Measurements from ENCODE around the gene STUB1.

DNA sequence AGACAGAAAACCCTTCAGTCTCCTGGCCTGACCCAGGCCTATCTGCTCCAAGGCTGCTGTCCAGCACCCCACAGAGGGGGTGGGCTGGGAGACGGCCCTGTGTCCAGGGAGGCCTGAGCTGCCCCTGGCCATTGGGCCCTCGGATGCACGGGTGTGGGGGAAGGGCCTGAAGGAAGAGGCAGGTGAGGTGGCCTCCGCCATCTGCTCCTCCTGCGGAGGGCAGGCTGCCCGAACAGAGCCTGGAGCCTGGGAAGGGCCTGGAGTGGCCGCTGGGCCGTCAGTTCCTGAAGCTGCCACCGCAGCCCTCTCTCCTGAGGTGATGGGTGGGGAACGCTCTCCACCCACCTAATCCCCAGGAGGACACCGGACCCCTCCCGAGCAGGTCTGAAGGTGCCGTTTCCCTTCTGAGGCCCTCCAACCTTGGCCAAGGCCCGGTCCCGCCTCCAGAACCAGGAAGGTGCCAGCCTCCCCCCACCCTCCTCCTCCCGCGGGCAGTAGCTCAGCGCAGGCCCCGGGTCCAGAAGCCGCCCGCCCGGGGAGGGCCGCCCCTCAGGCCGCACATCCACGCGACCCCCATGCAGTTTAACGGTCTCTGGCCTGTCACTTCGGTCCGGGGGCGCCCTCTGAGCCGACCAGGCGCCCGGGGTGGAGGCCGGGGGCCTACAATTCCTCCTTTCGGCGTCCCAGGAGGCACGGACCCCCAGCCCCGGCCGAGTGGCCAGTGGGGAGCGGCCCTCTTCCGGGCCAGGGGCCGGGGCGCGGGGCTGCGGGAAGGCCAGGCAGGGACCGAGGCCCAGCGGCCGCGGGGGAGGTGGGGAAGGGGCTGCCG lies 24.6 kb downstream of the STUB1 start:
- TF ChIP-seq PATZ1 (CRISPR knock-in tag; IDR thresholded peaks at IDR 0.05; ENCODE audit: borderline replicate concordance): no peak
- TF ChIP-seq CREB5 (CRISPR knock-in tag; IDR thresholded peaks at IDR 0.05; ENCODE audit: low read depth): no peak
- no peak for TF ChIP-seq BACH2 (CRISPR knock-in tag; IDR thresholded peaks at IDR 0.05; ENCODE audit: borderline replicate concordance)
- no peak for TF ChIP-seq POU6F1 (CRISPR knock-in tag; IDR thresholded peaks at IDR 0.05; ENCODE audit: borderline replicate concordance, low read depth)
- TF ChIP-seq SNAI2 (CRISPR knock-in tag; IDR thresholded peaks at IDR 0.05): no peak
- TF ChIP-seq OSR1 (CRISPR knock-in tag; IDR thresholded peaks at IDR 0.05): no peak
- no peak for TF ChIP-seq GLIS3 (CRISPR knock-in tag; IDR thresholded peaks at IDR 0.05)
- TF ChIP-seq RARB (CRISPR knock-in tag; IDR thresholded peaks at IDR 0.05): no peak
- TF ChIP-seq ISL1 (CRISPR knock-in tag; IDR thresholded peaks at IDR 0.05): no peak
- TF ChIP-seq, protein P1, sequence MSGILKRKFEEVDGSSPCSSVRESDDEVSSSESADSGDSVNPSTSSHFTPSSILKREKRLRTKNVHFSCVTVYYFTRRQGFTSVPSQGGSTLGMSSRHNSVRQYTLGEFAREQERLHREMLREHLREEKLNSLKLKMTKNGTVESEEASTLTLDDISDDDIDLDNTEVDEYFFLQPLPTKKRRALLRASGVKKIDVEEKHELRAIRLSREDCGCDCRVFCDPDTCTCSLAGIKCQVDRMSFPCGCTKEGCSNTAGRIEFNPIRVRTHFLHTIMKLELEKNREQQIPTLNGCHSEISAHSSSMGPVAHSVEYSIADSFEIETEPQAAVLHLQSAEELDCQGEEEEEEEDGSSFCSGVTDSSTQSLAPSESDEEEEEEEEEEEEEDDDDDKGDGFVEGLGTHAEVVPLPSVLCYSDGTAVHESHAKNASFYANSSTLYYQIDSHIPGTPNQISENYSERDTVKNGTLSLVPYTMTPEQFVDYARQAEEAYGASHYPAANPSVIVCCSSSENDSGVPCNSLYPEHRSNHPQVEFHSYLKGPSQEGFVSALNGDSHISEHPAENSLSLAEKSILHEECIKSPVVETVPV (CRISPR knock-in tag; IDR thresholded peaks at IDR 0.05): no peak
- no peak for TF ChIP-seq PPARA (CRISPR knock-in tag; IDR thresholded peaks at IDR 0.05; ENCODE audit: borderline replicate concordance)
- TF ChIP-seq ZFP30 (CRISPR knock-in tag; IDR thresholded peaks at IDR 0.05): no peak
- TF ChIP-seq, protein P2, sequence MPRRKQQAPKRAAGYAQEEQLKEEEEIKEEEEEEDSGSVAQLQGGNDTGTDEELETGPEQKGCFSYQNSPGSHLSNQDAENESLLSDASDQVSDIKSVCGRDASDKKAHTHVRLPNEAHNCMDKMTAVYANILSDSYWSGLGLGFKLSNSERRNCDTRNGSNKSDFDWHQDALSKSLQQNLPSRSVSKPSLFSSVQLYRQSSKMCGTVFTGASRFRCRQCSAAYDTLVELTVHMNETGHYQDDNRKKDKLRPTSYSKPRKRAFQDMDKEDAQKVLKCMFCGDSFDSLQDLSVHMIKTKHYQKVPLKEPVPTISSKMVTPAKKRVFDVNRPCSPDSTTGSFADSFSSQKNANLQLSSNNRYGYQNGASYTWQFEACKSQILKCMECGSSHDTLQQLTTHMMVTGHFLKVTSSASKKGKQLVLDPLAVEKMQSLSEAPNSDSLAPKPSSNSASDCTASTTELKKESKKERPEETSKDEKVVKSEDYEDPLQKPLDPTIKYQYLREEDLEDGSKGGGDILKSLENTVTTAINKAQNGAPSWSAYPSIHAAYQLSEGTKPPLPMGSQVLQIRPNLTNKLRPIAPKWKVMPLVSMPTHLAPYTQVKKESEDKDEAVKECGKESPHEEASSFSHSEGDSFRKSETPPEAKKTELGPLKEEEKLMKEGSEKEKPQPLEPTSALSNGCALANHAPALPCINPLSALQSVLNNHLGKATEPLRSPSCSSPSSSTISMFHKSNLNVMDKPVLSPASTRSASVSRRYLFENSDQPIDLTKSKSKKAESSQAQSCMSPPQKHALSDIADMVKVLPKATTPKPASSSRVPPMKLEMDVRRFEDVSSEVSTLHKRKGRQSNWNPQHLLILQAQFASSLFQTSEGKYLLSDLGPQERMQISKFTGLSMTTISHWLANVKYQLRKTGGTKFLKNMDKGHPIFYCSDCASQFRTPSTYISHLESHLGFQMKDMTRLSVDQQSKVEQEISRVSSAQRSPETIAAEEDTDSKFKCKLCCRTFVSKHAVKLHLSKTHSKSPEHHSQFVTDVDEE (CRISPR knock-in tag; IDR thresholded peaks at IDR 0.05): no peak

Data from SK-N-SH treated with all-trans-retinoic acid at 6 μM for 48 hours (cell line).